ENCODE data around the gene UBE2J2. TPM values are rescaled to one million over a fixed set of nuclear protein-coding genes. Genes with fewer than 3 reads are reported as not detected.

UBE2J2 gene
- polyA plus RNA-seq, 2 of the 4 experiments (the other 2 are of a cell fraction) = 21.2 to 36.2 TPM

GRCh38 chr1:1231400-1232207 lies 42.0 kb downstream of the UBE2J2 start, which contains the start of gene SDF4:
SDF4 (minus strand) TSS chr1:1232001; CDS start chr1:1228772, 3,229 bp downstream.
- DNase-seq (ENCODE audit: low read depth in 1 of 2, low spot score in 1 of 2) (peak; percentile 92 to 95), FAIRE-seq (no peak), ATAC-seq (peak; percentile 88 to 94)
- Histone ChIP-seq H3K4me1 (peaks cover 18% of the 10 kb centered on the region; the same call in 2 of the 3 replicates), H3K4me3 (peak within 1 kb of the TSS; percentile 97), H3K4me2 (peak within 1 kb of the TSS; percentile 98), H3K27ac (peak within 1 kb of the TSS; percentile 98 to 100), H3K9me3 (no peaks in the 10 kb centered on the region)
- 0% methylated on average over 10 of the region's 99 CpGs for WGBS (ENCODE audit: missing lambda C conversion rate)
- ChIA-PET POLR2A (interaction anchor here (1.1 to 1.3 kb wide), 2 partner anchors 16 to 152 kb away, joined by 3 read pairs; no protein-coding TSS in a partner anchor), CTCF (interaction anchor here (0.7 to 2.4 kb wide), 7 partner anchors 60 to 169 kb away, joined by 3 to 17 read pairs (median 3); no protein-coding TSS in a partner anchor)
- TF ChIP-seq EHF (CRISPR knock-in tag; IDR thresholded peaks at IDR 0.05) (no peak), RCOR1 (IDR thresholded peaks at IDR 0.05; ENCODE audit: low read depth, low read length) (no peak), BHLHE40 (IDR thresholded peaks at IDR 0.05; ENCODE audit: low read depth, low read length) (no peak), MYC (IDR thresholded peaks at IDR 0.05; ENCODE audit: borderline replicate concordance, low read length) (no peak), KDM1A (IDR thresholded peaks at IDR 0.05; ENCODE audit: low read depth) (no peak), REST (IDR thresholded peaks at IDR 0.05) (no peak), HDAC2 (IDR thresholded peaks at IDR 0.05) (no peak), FOSL2 (IDR thresholded peaks at IDR 0.05) (no peak), FOSL2 (CRISPR knock-in tag; IDR thresholded peaks at IDR 0.05) (no peak), PHF8 (IDR thresholded peaks at IDR 0.05; ENCODE audit: borderline replicate concordance, low read depth) (peak; percentile 84), CBX8 (IDR thresholded peaks at IDR 0.05) (no peak), SMC3 (IDR thresholded peaks at IDR 0.05) (no peak), HEYL (CRISPR knock-in tag; IDR thresholded peaks at IDR 0.05) (no peak), HOXB13 (CRISPR knock-in tag; IDR thresholded peaks at IDR 0.05; ENCODE audit: low read depth) (no peak), HOXA7 (CRISPR knock-in tag; IDR thresholded peaks at IDR 0.05) (no peak), JUNB (IDR thresholded peaks at IDR 0.05) (no peak), PBX3 (IDR thresholded peaks at IDR 0.05) (no peak), CTCF (IDR thresholded peaks at IDR 0.05) (no peak), ZSCAN20 (CRISPR knock-in tag; IDR thresholded peaks at IDR 0.05) (no peak), HOXB5 (CRISPR knock-in tag; IDR thresholded peaks at IDR 0.05) (no peak), CHD4 (IDR thresholded peaks at IDR 0.05; ENCODE audit: borderline replicate concordance) (no peak), CEBPB (IDR thresholded peaks at IDR 0.05) (no peak), CHD2 (IDR thresholded peaks at IDR 0.05; ENCODE audit: low read length, partially characterized antibody) (no peak), ATOH8 (CRISPR knock-in tag; IDR thresholded peaks at IDR 0.05; ENCODE audit: low read depth) (no peak), KDM5A (IDR thresholded peaks at IDR 0.05) (peak; percentile 45; the same call in 1 of the 2 replicates), RARB (CRISPR knock-in tag; IDR thresholded peaks at IDR 0.05) (no peak), NFE2L2 (conservative IDR thresholded peaks at IDR 0.05; ENCODE audit: low read length) (no peak), SREBF2 (IDR thresholded peaks at IDR 0.05) (no peak)
- TF ChIP-seq, protein P1, sequence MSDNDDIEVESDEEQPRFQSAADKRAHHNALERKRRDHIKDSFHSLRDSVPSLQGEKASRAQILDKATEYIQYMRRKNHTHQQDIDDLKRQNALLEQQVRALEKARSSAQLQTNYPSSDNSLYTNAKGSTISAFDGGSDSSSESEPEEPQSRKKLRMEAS (IDR thresholded peaks at IDR 0.05) = no peak; the same call in none of the 2 replicates
- TF ChIP-seq, protein P2, sequence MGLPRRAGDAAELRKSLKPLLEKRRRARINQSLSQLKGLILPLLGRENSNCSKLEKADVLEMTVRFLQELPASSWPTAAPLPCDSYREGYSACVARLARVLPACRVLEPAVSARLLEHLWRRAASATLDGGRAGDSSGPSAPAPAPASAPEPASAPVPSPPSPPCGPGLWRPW (IDR thresholded peaks at IDR 0.05) = no peak
- TF ChIP-seq, protein P3, sequence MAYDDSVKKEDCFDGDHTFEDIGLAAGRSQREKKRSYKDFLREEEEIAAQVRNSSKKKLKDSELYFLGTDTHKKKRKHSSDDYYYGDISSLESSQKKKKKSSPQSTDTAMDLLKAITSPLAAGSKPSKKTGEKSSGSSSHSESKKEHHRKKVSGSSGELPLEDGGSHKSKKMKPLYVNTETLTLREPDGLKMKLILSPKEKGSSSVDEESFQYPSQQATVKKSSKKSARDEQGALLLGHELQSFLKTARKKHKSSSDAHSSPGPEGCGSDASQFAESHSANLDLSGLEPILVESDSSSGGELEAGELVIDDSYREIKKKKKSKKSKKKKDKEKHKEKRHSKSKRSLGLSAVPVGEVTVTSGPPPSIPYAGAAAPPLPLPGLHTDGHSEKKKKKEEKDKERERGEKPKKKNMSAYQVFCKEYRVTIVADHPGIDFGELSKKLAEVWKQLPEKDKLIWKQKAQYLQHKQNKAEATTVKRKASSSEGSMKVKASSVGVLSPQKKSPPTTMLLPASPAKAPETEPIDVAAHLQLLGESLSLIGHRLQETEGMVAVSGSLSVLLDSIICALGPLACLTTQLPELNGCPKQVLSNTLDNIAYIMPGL (CRISPR knock-in tag; IDR thresholded peaks at IDR 0.05; ENCODE audit: borderline replicate concordance) = no peak
